Metanephros (tissue), 1 donor: Measurements from ENCODE around the gene FAM180A. TPM values are rescaled to one million over a fixed set of nuclear protein-coding genes. Genes with fewer than 3 reads are reported as not detected.

Experiments used
- total RNA-seq: library from RNA; depleted of rRNA; stranded (reverse); fragments of >200 nt; gene quantifications from one replicate; pipeline ENCODE4 v1.2.3, GENCODE V29; 2014

FAM180A gene
- total RNA-seq: not detected

DNA sequence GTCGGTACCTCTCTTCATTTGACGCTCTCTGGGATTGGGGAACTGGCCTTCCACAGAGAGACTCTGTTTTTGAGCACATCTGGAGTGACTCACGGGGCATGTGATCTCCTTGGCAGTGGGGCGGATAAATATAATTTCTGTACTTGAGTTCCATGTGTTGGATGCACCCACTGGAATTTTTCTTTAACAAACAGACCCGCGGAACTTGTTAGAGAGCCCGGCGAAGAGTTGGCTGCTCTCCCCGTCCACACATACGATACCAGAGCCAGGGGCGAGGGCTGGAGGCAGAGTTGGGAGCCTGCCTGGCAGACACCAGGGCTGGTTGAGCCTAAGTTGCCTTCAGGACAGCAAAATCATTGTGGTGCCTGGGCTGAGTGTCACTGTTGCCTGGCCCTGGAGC, at the start of gene FAM180A:
Gene FAM180A, minus strand, starts transcription at position 44 of the 400 bp plus-strand sequence. CDS start 233 bp downstream, outside the sequence.

DNA sequence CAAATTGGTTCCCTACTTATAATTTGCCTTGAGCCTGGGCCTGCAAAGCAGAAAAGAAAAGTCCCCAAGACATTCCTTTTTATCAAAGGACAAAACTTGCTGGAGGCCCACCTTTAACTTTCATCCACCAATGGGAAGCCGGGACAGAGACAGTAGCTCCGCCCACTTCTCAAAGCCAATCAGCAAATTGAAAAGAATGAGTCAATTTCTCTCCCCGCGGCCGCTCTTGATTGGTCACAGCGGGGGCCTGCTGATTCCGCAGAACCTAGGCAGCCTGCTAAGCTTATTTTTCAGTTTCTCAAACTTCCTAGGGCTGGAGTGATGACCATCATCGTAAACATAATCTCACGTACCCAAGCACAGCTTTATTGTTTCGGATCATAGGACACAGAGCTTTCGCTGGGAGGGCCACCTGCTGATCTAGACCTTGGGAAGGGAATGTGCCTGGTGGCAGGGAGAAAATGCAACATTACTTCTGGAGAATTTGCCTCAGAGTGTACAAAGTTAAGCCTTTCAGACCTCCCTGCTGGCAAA, 20.4 kb downstream of the FAM180A start, which contains the start of gene SLC13A4:
Gene SLC13A4, minus strand, starts transcription at position 51 of the 534 bp plus-strand sequence. CDS start 690 bp downstream, outside the sequence.

Other genes starting within 250 kb of the FAM180A start
- 22.7 TPM for gene CNOT4, start 238.7 kb downstream of the FAM180A start, total RNA-seq
- 44.2 TPM for gene NUP205, start 190.9 kb downstream of the FAM180A start, total RNA-seq
- gene STMP1, start 86.3 kb downstream of the FAM180A start, total RNA-seq: 26.6 TPM
- gene SLC13A4, start 20.6 kb downstream of the FAM180A start, total RNA-seq: not detected
- 154 TPM for gene MTPN, start 228.5 kb upstream of the FAM180A start, total RNA-seq